Activated B cell treated with CpG ODN at 0.5 μM for 24 hours (primary cell): ENCODE data around the gene SYNE1. TPM values are rescaled to one million over a fixed set of nuclear protein-coding genes. Genes with fewer than 3 reads are reported as not detected.

Experiments
- ATAC-seq: fragments of 200-7000 bp; cut with Tn5 transposase; one replicate; pipeline ENCODE4 v1.10.0; 2021; ENCODE audit warnings: low read depth, mild to moderate bottlenecking, moderate library complexity
- CTCF ChIA-PET: fragments of 350-600 bp; sonication (Branson Sonifier 250); formaldehyde crosslinking; loops from one replicate; lab custom pipeline; 2021; ENCODE audit warnings: antibody characterized with exemption; lab: Charles Lee
- POLR2A ChIA-PET: fragments of 350-600 bp; sonication (Branson Sonifier 250); formaldehyde crosslinking; loops from one replicate; lab custom pipeline; 2021; ENCODE audit warnings: antibody characterized with exemption; lab: Charles Lee
- DNase-seq: peaks from one replicate; pipeline ENCODE4 v3.0.0; 2022
- H3K27ac Mint-ChIP-seq: one replicate; pipeline ENCODE4 v1.8.0; 2020; ENCODE audit warnings: mixed read lengths
- H3K27me3 Mint-ChIP-seq: one replicate; pipeline ENCODE4 v1.8.0; 2021; ENCODE audit warnings: mixed read lengths
- H3K36me3 Mint-ChIP-seq: one replicate; pipeline ENCODE4 v1.8.0; 2021; ENCODE audit warnings: low read depth, mixed read lengths
- H3K4me1 Mint-ChIP-seq: one replicate; pipeline ENCODE4 v1.8.0; 2021; ENCODE audit warnings: mixed read lengths
- H3K4me3 Mint-ChIP-seq: one replicate; pipeline ENCODE4 v1.8.0; 2020; ENCODE audit warnings: mild to moderate bottlenecking, mixed read lengths
- H3K9me3 Mint-ChIP-seq: one replicate; pipeline ENCODE4 v1.8.0; 2020; ENCODE audit warnings: mixed read lengths
- CTCF ChIP-seq: fragments of 200-600 bp; IDR thresholded peaks from one replicate; pipeline ENCODE4 v1.8.0; 2022; ENCODE audit warnings: antibody characterized with exemption, mild to moderate bottlenecking
- intact Hi-C: fragments of 100-400 bp; cut with micrococcal nuclease; formaldehyde crosslinking; loops from one replicate; pipeline ENCODE4 v1.15.1; 2024
- total RNA-seq: library from RNA; stranded (reverse); gene quantifications from 2 replicates; pipeline ENCODE4 v1.2.3, GENCODE V29; 2022

Gene SYNE1
- total RNA-seq, 1 donor from 2014 or later, result 74.9 TPM

- Mint-ChIP-seq H3K27me3 (no peaks in the 10 kb centered on the region), H3K9me3 (peaks cover 4% of the 10 kb centered on the region), H3K36me3 (peaks cover 48% of the 10 kb centered on the region), H3K27ac (no peak overlapping the region), H3K4me1 (peaks cover 8% of the 10 kb centered on the region), H3K4me3 (no peak overlapping the region)
- no peak for ATAC-seq
- CTCF ChIA-PET, result interaction anchor here (1.2 kb wide), 1 partner anchor 428 kb away, joined by 7 read pairs; no protein-coding TSS in a partner anchor
- no peak for DNase-seq
- POLR2A ChIA-PET, result no interaction called here
- intact Hi-C loops, result no loop called here
- no peak for TF ChIP-seq CTCF
These were observed 518.5 kb downstream of the SYNE1 start for GRCh38 chr6:152118678-152119077.

GRCh38 chr6:152118224-152118623, 518.9 kb downstream of the SYNE1 start:
- H3K9me3 Mint-ChIP-seq, result peaks cover 4% of the 10 kb centered on the region
- ATAC-seq (no peak), DNase-seq (no peak)
- no peaks in the 10 kb centered on the region for H3K27me3 Mint-ChIP-seq
- TF ChIP-seq CTCF, result no peak
- intact Hi-C loops, result no loop called here
- CTCF ChIA-PET, result interaction anchor here (1.4 kb wide), 1 partner anchor 428 kb away, joined by 5 read pairs; no protein-coding TSS in a partner anchor
- H3K27ac Mint-ChIP-seq, result no peak overlapping the region
- POLR2A ChIA-PET, result no interaction called here
- H3K36me3 Mint-ChIP-seq, result peaks cover 44% of the 10 kb centered on the region
- H3K4me3 Mint-ChIP-seq, result no peak overlapping the region
- H3K4me1 Mint-ChIP-seq, result peaks cover 8% of the 10 kb centered on the region

GRCh38 chr6:152117156-152118133, 519.7 kb downstream of the SYNE1 start:
- CTCF ChIA-PET, result interaction anchor here (1.4 kb wide), 1 partner anchor 427 kb away, joined by 5 read pairs; no protein-coding TSS in a partner anchor
- DNase-seq, result no peak
- H3K9me3 Mint-ChIP-seq, result peaks cover 4% of the 10 kb centered on the region
- H3K4me3 Mint-ChIP-seq, result no peak overlapping the region
- POLR2A ChIA-PET, result no interaction called here
- peaks cover 37% of the 10 kb centered on the region for H3K36me3 Mint-ChIP-seq
- TF ChIP-seq CTCF, result no peak
- H3K27ac Mint-ChIP-seq, result no peak overlapping the region
- no peak for ATAC-seq
- intact Hi-C loops, result no loop called here
- H3K27me3 Mint-ChIP-seq, result no peaks in the 10 kb centered on the region
- peaks cover 8% of the 10 kb centered on the region for H3K4me1 Mint-ChIP-seq

DNA sequence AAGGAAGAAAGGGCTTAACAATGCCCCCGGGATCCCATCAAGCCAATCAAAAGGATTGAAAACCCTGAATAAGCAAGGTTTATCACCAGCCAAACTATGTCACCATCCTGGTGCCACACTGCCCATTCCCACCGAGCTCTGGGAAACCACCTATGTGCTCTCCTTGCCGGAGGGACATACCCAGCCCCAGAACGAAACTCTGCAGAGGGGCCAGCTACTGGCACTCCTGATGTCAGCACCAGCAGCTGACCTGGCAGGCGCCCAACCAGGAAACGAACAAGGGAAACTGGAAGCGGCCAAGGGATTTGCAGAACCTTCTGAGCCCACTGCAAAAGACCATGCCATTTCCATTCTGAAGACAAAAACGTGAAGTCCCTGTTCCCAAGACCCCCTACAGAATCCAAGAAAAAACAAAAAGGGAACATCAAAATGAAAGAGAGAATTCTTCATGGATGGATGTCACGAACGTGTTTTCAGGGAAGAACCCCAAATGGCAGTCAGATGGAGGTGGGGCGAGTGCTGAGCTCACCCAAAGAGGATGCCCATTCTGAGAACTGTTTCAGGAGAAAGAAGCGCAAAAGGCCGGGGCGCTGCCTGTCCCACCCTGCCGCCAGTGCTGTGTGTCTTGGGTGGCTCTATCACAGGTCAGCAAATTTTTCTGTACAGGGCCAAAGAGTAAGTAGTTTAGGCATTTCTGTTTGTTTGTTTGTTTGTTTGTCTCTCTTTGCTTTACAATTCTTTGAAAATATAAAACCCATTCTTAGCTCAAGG, 524.5 kb downstream of the SYNE1 start:
- CTCF ChIA-PET, result interaction anchor here (0.9 kb wide), 1 partner anchor 12 kb away, joined by 3 read pairs; no protein-coding TSS in a partner anchor
- POLR2A ChIA-PET, result no interaction called here
- Mint-ChIP-seq H3K4me1 (peaks cover 4% of the 10 kb centered on the region), H3K27me3 (peaks cover 2% of the 10 kb centered on the region), H3K4me3 (no peak overlapping the region), H3K27ac (no peak overlapping the region), H3K9me3 (no peaks in the 10 kb centered on the region), H3K36me3 (no peaks in the 10 kb centered on the region)
- intact Hi-C loops, result no loop called here
- TF ChIP-seq CTCF, result no peak
- no peak for DNase-seq
- no peak for ATAC-seq
